WERI-Rb-1 (cell line): ENCODE data around the gene CTF1.
A peak's percentile ranks its signal among the peaks of the same experiment; 100 is the strongest.

Source experiments
- DNase-seq: peaks from one replicate; pipeline ENCODE4 v3.0.0-alpha.2; 2020
- H3K27ac ChIP-seq: fragments of 250-450 bp; sonication (Bioruptor Pico); 2 replicates; pipeline ENCODE4 v1.5.1; 2020; ENCODE audit warnings: mild to moderate bottlenecking, moderate library complexity
- H3K27me3 ChIP-seq: fragments of 250-450 bp; sonication (Bioruptor Pico); 2 replicates; pipeline ENCODE4 v1.5.1; 2021; ENCODE audit warnings: mild to moderate bottlenecking, low read depth, moderate library complexity; ENCODE audit not compliant: insufficient read depth, severe bottlenecking
- H3K36me3 ChIP-seq: fragments of 250-450 bp; sonication (Bioruptor Pico); 2 replicates; pipeline ENCODE4 v1.5.1; 2020; ENCODE audit warnings: mild to moderate bottlenecking, moderate library complexity
- H3K4me3 ChIP-seq: 2 replicates; pipeline ENCODE4 v1.5.1; 2011; ENCODE audit warnings: low read depth, mild to moderate bottlenecking, control low read depth, low read length
- H3K9me3 ChIP-seq: fragments of 250-450 bp; sonication (Bioruptor Pico); 2 replicates; pipeline ENCODE4 v1.5.1; 2021; ENCODE audit warnings: mild to moderate bottlenecking, moderate library complexity; ENCODE audit not compliant: severe bottlenecking
- TF ChIP-seq, protein P1 (sequence below): IDR thresholded peaks from 2 replicates; pipeline ENCODE4 v1.5.1; 2011; ENCODE audit warnings: low read depth, mild to moderate bottlenecking, control low read depth, inconsistent platforms, low read length

Gene CTF1

GRCh38 chr16:30874821-30875717, 21.3 kb upstream of the CTF1 start:
- TF ChIP-seq, protein P1, sequence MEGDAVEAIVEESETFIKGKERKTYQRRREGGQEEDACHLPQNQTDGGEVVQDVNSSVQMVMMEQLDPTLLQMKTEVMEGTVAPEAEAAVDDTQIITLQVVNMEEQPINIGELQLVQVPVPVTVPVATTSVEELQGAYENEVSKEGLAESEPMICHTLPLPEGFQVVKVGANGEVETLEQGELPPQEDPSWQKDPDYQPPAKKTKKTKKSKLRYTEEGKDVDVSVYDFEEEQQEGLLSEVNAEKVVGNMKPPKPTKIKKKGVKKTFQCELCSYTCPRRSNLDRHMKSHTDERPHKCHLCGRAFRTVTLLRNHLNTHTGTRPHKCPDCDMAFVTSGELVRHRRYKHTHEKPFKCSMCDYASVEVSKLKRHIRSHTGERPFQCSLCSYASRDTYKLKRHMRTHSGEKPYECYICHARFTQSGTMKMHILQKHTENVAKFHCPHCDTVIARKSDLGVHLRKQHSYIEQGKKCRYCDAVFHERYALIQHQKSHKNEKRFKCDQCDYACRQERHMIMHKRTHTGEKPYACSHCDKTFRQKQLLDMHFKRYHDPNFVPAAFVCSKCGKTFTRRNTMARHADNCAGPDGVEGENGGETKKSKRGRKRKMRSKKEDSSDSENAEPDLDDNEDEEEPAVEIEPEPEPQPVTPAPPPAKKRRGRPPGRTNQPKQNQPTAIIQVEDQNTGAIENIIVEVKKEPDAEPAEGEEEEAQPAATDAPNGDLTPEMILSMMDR, result no peak
- Histone ChIP-seq H3K4me3 (peak overlapping the region; percentile 94), H3K27ac (peak overlapping the region; percentile 92), H3K36me3 (no peaks in the 10 kb centered on the region; the same call in none of the 2 replicates), H3K9me3 (peaks cover 3% of the 10 kb centered on the region), H3K27me3 (no peaks in the 10 kb centered on the region)
- peak; percentile 92 for DNase-seq

GRCh38 chr16:30875871-30876801, 20.3 kb upstream of the CTF1 start:
- H3K27ac ChIP-seq, result peak overlapping the region; percentile 92
- no peak for DNase-seq

GRCh38 chr16:30876867-30877266, 19.5 kb upstream of the CTF1 start:
- Histone ChIP-seq H3K27ac (no peak overlapping the region), H3K27me3 (no peaks in the 10 kb centered on the region), H3K4me3 (no peak overlapping the region), H3K9me3 (peaks cover 3% of the 10 kb centered on the region), H3K36me3 (no peaks in the 10 kb centered on the region; the same call in none of the 2 replicates)
- DNase-seq, result no peak
- TF ChIP-seq, protein P1, result no peak

More at GRCh38 chr16:30875871-30876801, 20.3 kb upstream of the CTF1 start:
- TF ChIP-seq, protein P1, result no peak
- Histone ChIP-seq H3K9me3 (peaks cover 3% of the 10 kb centered on the region), H3K27me3 (no peaks in the 10 kb centered on the region), H3K36me3 (no peaks in the 10 kb centered on the region; the same call in none of the 2 replicates), H3K4me3 (peak overlapping the region; percentile 94)

DNA sequence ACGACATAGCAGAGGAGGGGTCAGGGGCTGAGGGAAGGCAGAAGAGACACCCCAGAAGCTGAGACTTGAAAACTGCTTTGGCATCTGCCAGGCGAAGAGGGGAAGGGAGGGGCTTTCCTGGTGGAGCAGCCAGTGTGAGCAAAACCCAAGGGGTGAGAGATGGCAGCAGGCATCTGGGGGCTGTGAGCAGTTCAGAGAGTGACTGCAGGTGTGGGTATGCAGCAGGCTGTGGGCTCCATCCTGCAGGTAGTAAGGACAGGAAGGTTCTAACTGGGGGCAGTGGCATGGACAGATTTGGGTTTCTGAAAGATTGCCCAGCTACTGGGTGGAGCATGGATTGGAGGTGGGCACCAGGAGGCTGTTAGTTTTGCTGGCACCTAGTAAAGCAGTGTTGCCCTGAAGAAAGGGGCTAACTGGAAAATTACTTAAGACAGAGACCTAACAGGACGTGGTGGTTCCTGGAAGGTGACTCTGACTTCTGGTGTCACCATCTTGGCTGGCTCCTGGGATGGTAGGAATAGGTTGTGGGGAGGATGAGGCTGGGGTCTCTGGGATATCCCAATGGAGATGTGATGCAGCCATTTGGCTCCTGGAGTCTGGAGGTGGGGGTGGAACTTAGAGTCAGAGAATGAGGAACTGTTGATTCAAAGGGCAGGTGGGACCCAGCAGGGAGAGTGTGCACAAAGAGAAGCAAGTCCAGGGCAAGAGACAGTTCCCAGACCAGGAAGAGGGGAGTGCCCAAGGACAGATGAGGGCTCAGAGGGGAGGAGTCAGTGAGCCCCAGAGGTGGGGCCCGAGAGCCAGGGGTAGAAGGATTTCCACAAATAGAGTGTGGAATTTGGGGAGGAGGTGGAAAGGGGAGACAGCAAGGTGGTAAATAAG, 13.7 kb upstream of the CTF1 start:
- no peak overlapping the region for H3K27ac ChIP-seq
- TF ChIP-seq, protein P1, result no peak
- H3K27me3 ChIP-seq, result no peaks in the 10 kb centered on the region
- DNase-seq, result no peak
- H3K36me3 ChIP-seq, result peaks cover 18% of the 10 kb centered on the region
- H3K9me3 ChIP-seq, result no peaks in the 10 kb centered on the region
- no peak overlapping the region for H3K4me3 ChIP-seq

GRCh38 chr16:30884760-30885159, 11.7 kb upstream of the CTF1 start:
- TF ChIP-seq, protein P1, result no peak

More at GRCh38 chr16:30884760-30885159, 11.7 kb upstream of the CTF1 start:
- H3K27me3 ChIP-seq, result no peaks in the 10 kb centered on the region
- no peak for DNase-seq
- H3K27ac ChIP-seq, result no peak overlapping the region
- no peaks in the 10 kb centered on the region for H3K9me3 ChIP-seq
- peaks cover 35% of the 10 kb centered on the region for H3K36me3 ChIP-seq
- H3K4me3 ChIP-seq, result no peak overlapping the region
